Fibroblast of lung (primary cell): ENCODE results near the gene ANXA3. TPM values are rescaled to one million over a fixed set of nuclear protein-coding genes. Genes with fewer than 3 reads are reported as not detected.
"Not testable (repeated sequence)": the region's sequence is repeated elsewhere in the genome, so short reads cannot be mapped to it uniquely, and the experiment has no call there.

Experiments used
- DNase-seq, 2 donors: peaks; one replicate each; pipeline versions ENCODE4 v3.0.0 to v3.0.0-alpha.2; 2010; ENCODE audit warnings: low read depth in 2 of 2
- H2AFZ ChIP-seq: 2 replicates; pipeline ENCODE4 v1.5.1; 2012; ENCODE audit warnings: low read length, control low read depth, inconsistent platforms
- H3K27ac ChIP-seq: 2 replicates; pipeline ENCODE4 v1.5.1; 2011; ENCODE audit warnings: low read length, control low read depth; ENCODE audit not compliant: insufficient read depth
- H3K27me3 ChIP-seq: 2 replicates; pipeline ENCODE4 v1.5.1; 2011; ENCODE audit warnings: mild to moderate bottlenecking, low read length; ENCODE audit not compliant: control insufficient read depth, insufficient read depth
- H3K36me3 ChIP-seq: 2 replicates; pipeline ENCODE4 v1.5.1; 2011; ENCODE audit warnings: low read length; ENCODE audit not compliant: control insufficient read depth, insufficient read depth
- H3K4me1 ChIP-seq: 2 replicates; pipeline ENCODE4 v1.5.1; 2011; ENCODE audit warnings: low read length; ENCODE audit not compliant: control insufficient read depth, insufficient read depth; ENCODE audit errors: extremely low read depth
- H3K4me2 ChIP-seq: 2 replicates; pipeline ENCODE4 v1.5.1; 2011; ENCODE audit warnings: low read length, control low read depth; ENCODE audit not compliant: insufficient read depth; ENCODE audit errors: extremely low read depth
- H3K4me3 ChIP-seq, 4 experiments: fragments of 200-600 bp in 1 of 4; sonication (generic) in 1 of 4; replicated peaks in 1 of 4; 2 replicates each; pipeline ENCODE4 v1.5.1; 2011 to 2016; ENCODE audit warnings: low read length in 4 of 4, low read depth in 3 of 4, mild to moderate bottlenecking in 3 of 4, control low read depth in 2 of 4, inconsistent platforms in 1 of 4, mixed read lengths in 1 of 4; ENCODE audit not compliant: insufficient read depth in 1 of 4; ENCODE audit errors: control extremely low read depth in 1 of 4
- H3K79me2 ChIP-seq: 2 replicates; pipeline ENCODE4 v1.5.1; 2012; ENCODE audit warnings: mild to moderate bottlenecking, low read length, inconsistent platforms; ENCODE audit not compliant: control insufficient read depth, insufficient read depth
- H3K9ac ChIP-seq: 2 replicates; pipeline ENCODE4 v1.5.1; 2011; ENCODE audit warnings: mild to moderate bottlenecking, low read length, control low read depth; ENCODE audit not compliant: insufficient read depth
- H3K9me3 ChIP-seq: 2 replicates; pipeline ENCODE4 v1.5.1; 2012; ENCODE audit warnings: low read depth, low read length; ENCODE audit not compliant: control insufficient read depth, insufficient read depth
- H4K20me1 ChIP-seq: 2 replicates; pipeline ENCODE4 v1.5.1; 2011; ENCODE audit warnings: low read length; ENCODE audit not compliant: control insufficient read depth, insufficient read depth; ENCODE audit errors: extremely low read depth
- CTCF ChIP-seq, 2 donors: IDR thresholded peaks in 1 of 2; conservative IDR thresholded peaks in 1 of 2; 1 replicate in 1 of 2; 2 replicates in 1 of 2; pipeline ENCODE4 v1.5.1; 2011 to 2012; ENCODE audit warnings: low read length in 2 of 2, control low read depth in 1 of 2, inconsistent platforms in 1 of 2, low read depth in 1 of 2, mild to moderate bottlenecking in 1 of 2
- EZH2 ChIP-seq: IDR thresholded peaks from 2 replicates; pipeline ENCODE4 v1.5.1; 2012; ENCODE audit warnings: low read length, control low read depth, mild to moderate bottlenecking; ENCODE audit errors: missing control alignments
- polyA plus RNA-seq, 2 donors: library from polyadenylated mRNA; depleted of rRNA in 1 of 2; stranded (reverse) in 1 of 2; unstranded in 1 of 2; fragments of >200 nt; gene quantifications; 2 replicates each; pipeline ENCODE4 v1.2.1, GENCODE V29; 2011 to 2012; ENCODE audit warnings: missing spikeins in 1 of 2
- total RNA-seq: library from RNA; depleted of rRNA; stranded (reverse); fragments of >200 nt; gene quantifications from 2 replicates; pipeline ENCODE4 v1.2.1, GENCODE V29; 2014

The ANXA3 gene
- total and polyA plus RNA-seq, 2 donors (not counting 1 experiment from before 2014, with no cell fraction given) = 9.7 to 9.9 TPM

- Histone ChIP-seq H3K4me2 (no peak overlapping the region), H3K36me3 (no peaks in the 10 kb centered on the region), H3K9me3 (no peaks in the 10 kb centered on the region), H3K4me3 (no peak overlapping the region), H2AFZ (no peak overlapping the region), H3K4me1 (peaks cover 7% of the 10 kb centered on the region), H3K27ac (no peak overlapping the region), H3K79me2 (no peaks in the 10 kb centered on the region), H3K9ac (no peak overlapping the region), H3K27me3 (no peaks in the 10 kb centered on the region), H4K20me1 (no peaks in the 10 kb centered on the region)
- DNase-seq = peak in 1 of 2 donors; percentile 39
- TF ChIP-seq EZH2 (no peak), CTCF (conservative IDR thresholded peaks at IDR 0.05 in 1 of 2, IDR thresholded peaks at IDR 0.05 in 1 of 2; ENCODE audit: low read depth in 1 of 2, low read length in 2 of 2) (no peak)
These were observed 8.0 kb upstream of the ANXA3 start for GRCh38 chr4:78543424-78544125.

GRCh38 chr4:78544678-78545077, 6.9 kb upstream of the ANXA3 start:
- H3K4me2 ChIP-seq = peak overlapping the region; percentile 23
- H3K9me3 ChIP-seq = no peaks in the 10 kb centered on the region
- H3K4me1 ChIP-seq = peaks cover 7% of the 10 kb centered on the region
- H3K79me2 ChIP-seq = no peaks in the 10 kb centered on the region
- no peak overlapping the region for H3K9ac ChIP-seq
- no peaks in the 10 kb centered on the region for H3K36me3 ChIP-seq
- H3K27ac ChIP-seq = no peak overlapping the region
- H2AFZ ChIP-seq = no peak overlapping the region
- peak in 1 of 2 donors; percentile 84 for DNase-seq
- H3K27me3 ChIP-seq = no peaks in the 10 kb centered on the region
- no peaks in the 10 kb centered on the region for H4K20me1 ChIP-seq
- TF ChIP-seq CTCF (conservative IDR thresholded peaks at IDR 0.05 in 1 of 2, IDR thresholded peaks at IDR 0.05 in 1 of 2; ENCODE audit: low read depth in 1 of 2, low read length in 2 of 2) (no peak), EZH2 (no peak)
- no peak overlapping the region for H3K4me3 ChIP-seq

- Histone ChIP-seq H3K9ac (no peak overlapping the region), H3K4me1 (peaks cover 7% of the 10 kb centered on the region), H4K20me1 (no peaks in the 10 kb centered on the region), H3K4me2 (no peak overlapping the region), H3K4me3 (no peak overlapping the region), H3K9me3 (no peaks in the 10 kb centered on the region), H3K27me3 (no peaks in the 10 kb centered on the region), H3K36me3 (no peaks in the 10 kb centered on the region), H2AFZ (peak overlapping the region; percentile 45), H3K79me2 (no peaks in the 10 kb centered on the region), H3K27ac (no peak overlapping the region)
- TF ChIP-seq EZH2 (no peak), CTCF (conservative IDR thresholded peaks at IDR 0.05 in 1 of 2, IDR thresholded peaks at IDR 0.05 in 1 of 2; ENCODE audit: low read depth in 1 of 2, low read length in 2 of 2) (no peak)
- peak; percentile 57 to 66 for DNase-seq
These were observed 6.0 kb upstream of the ANXA3 start for GRCh38 chr4:78545275-78546246.

- H4K20me1 ChIP-seq, H3K36me3 ChIP-seq, H2AFZ ChIP-seq, DNase-seq, H3K27me3 ChIP-seq, H3K27ac ChIP-seq, H3K79me2 ChIP-seq, H3K9ac ChIP-seq, H3K4me1 ChIP-seq, H3K4me2 ChIP-seq, H3K4me3 ChIP-seq, H3K9me3 ChIP-seq: not testable (repeated sequence)
These were observed 3.7 kb upstream of the ANXA3 start for GRCh38 chr4:78547899-78548298.
